Measurements from ENCODE around the gene DNAH1. TPM values are rescaled to one million over a fixed set of nuclear protein-coding genes. Genes with fewer than 3 reads are reported as not detected.

DNAH1 gene
- total RNA-seq, 2 donors from 2014 or later: 24.3 to 35.4 TPM

GRCh38 chr3:52402706-52403270, 86.7 kb downstream of the DNAH1 start:
- Mint-ChIP-seq H3K36me3 (peaks cover 2% of the 10 kb centered on the region), H3K27ac (no peak overlapping the region)
- ATAC-seq: no peak

GRCh38 chr3:52403271-52403841, 87.2 kb downstream of the DNAH1 start:
- Mint-ChIP-seq H3K4me3 (no peak overlapping the region), H3K36me3 (peaks cover 7% of the 10 kb centered on the region), H3K4me1 (ENCODE audit: low read depth in 2 of 2) (peaks cover 8 to 14% of the 10 kb centered on the region in 2 donors), H3K27ac (no peak overlapping the region), H3K27me3 (no peaks in the 10 kb centered on the region), H3K9me3 (no peaks in the 10 kb centered on the region)
- ATAC-seq: no peak
- peak; percentile 47 for DNase-seq (ENCODE audit: low spot score)

More at GRCh38 chr3:52402706-52403270, 86.7 kb downstream of the DNAH1 start:
- peak; percentile 6 for DNase-seq (ENCODE audit: low spot score)
- Mint-ChIP-seq H3K4me3 (no peak overlapping the region), H3K4me1 (ENCODE audit: low read depth in 2 of 2) (peaks cover 2 to 9% of the 10 kb centered on the region in 2 donors), H3K27me3 (no peaks in the 10 kb centered on the region), H3K9me3 (no peaks in the 10 kb centered on the region)

GRCh38 chr3:52403955-52404354, 87.8 kb downstream of the DNAH1 start:
- Mint-ChIP-seq H3K4me1 (ENCODE audit: low read depth in 2 of 2) (peaks cover 14 to 20% of the 10 kb centered on the region in 2 donors), H3K27me3 (no peaks in the 10 kb centered on the region), H3K4me3 (no peak overlapping the region), H3K9me3 (no peaks in the 10 kb centered on the region), H3K36me3 (peaks cover 7% of the 10 kb centered on the region), H3K27ac (no peak overlapping the region)
- DNase-seq (ENCODE audit: low spot score): no peak
- ATAC-seq: no peak

GRCh38 chr3:52404391-52404790, 88.3 kb downstream of the DNAH1 start:
- ATAC-seq (no peak), DNase-seq (ENCODE audit: low spot score) (peak; percentile 8)
- Mint-ChIP-seq H3K9me3 (no peaks in the 10 kb centered on the region), H3K4me3 (no peak overlapping the region), H3K4me1 (ENCODE audit: low read depth in 2 of 2) (peaks cover 18 to 24% of the 10 kb centered on the region in 2 donors), H3K36me3 (peaks cover 7% of the 10 kb centered on the region), H3K27ac (no peak overlapping the region), H3K27me3 (no peaks in the 10 kb centered on the region)

GRCh38 chr3:52405066-52405465, 88.9 kb downstream of the DNAH1 start:
- Mint-ChIP-seq H3K36me3 (peaks cover 7% of the 10 kb centered on the region), H3K4me3 (no peak overlapping the region), H3K4me1 (ENCODE audit: low read depth in 2 of 2) (peaks cover 18 to 23% of the 10 kb centered on the region in 2 donors), H3K27me3 (no peaks in the 10 kb centered on the region), H3K9me3 (no peaks in the 10 kb centered on the region), H3K27ac (no peak overlapping the region)
- DNase-seq (ENCODE audit: low spot score): peak; percentile 37
- no peak for ATAC-seq

GRCh38 chr3:52405601-52406110, 89.5 kb downstream of the DNAH1 start:
- peaks cover 7% of the 10 kb centered on the region for H3K36me3 Mint-ChIP-seq
- DNase-seq (ENCODE audit: low spot score) (peak; percentile 32), ATAC-seq (no peak)
- no peak overlapping the region for H3K27ac Mint-ChIP-seq
- H3K9me3 Mint-ChIP-seq: no peaks in the 10 kb centered on the region
- no peaks in the 10 kb centered on the region for H3K27me3 Mint-ChIP-seq
- H3K4me3 Mint-ChIP-seq: no peak overlapping the region
- H3K4me1 Mint-ChIP-seq (ENCODE audit: low read depth in 2 of 2): peaks cover 18 to 19% of the 10 kb centered on the region in 2 donors

- no peaks in the 10 kb centered on the region for H3K27me3 Mint-ChIP-seq
- H3K4me3 Mint-ChIP-seq: no peak overlapping the region
- ATAC-seq (no peak), DNase-seq (ENCODE audit: low spot score) (no peak)
- H3K4me1 Mint-ChIP-seq (ENCODE audit: low read depth in 2 of 2): peaks cover 23% of the 10 kb centered on the region in 2 donors
- peaks cover 7% of the 10 kb centered on the region for H3K36me3 Mint-ChIP-seq
- H3K27ac Mint-ChIP-seq: no peak overlapping the region
- H3K9me3 Mint-ChIP-seq: no peaks in the 10 kb centered on the region
Observed at GRCh38 chr3:52406231-52406661, 90.1 kb downstream of the DNAH1 start.

- Mint-ChIP-seq H3K4me1 (ENCODE audit: low read depth in 2 of 2) (peaks cover 29 to 30% of the 10 kb centered on the region in 2 donors), H3K4me3 (no peak overlapping the region), H3K27ac (no peak overlapping the region), H3K36me3 (peaks cover 7% of the 10 kb centered on the region), H3K9me3 (no peaks in the 10 kb centered on the region), H3K27me3 (no peaks in the 10 kb centered on the region)
- peak; percentile 54 for DNase-seq (ENCODE audit: low spot score)
- no peak for ATAC-seq
Observed at GRCh38 chr3:52406791-52407510, 90.8 kb downstream of the DNAH1 start.

- H3K4me3 Mint-ChIP-seq: peak overlapping the region; percentile 95
- DNase-seq (ENCODE audit: low spot score): peak; percentile 31
- ATAC-seq: no peak
- no peaks in the 10 kb centered on the region for H3K9me3 Mint-ChIP-seq
- H3K36me3 Mint-ChIP-seq: peaks cover 7% of the 10 kb centered on the region
- H3K27ac Mint-ChIP-seq: peak overlapping the region; percentile 83 to 92
- H3K27me3 Mint-ChIP-seq: no peaks in the 10 kb centered on the region
- H3K4me1 Mint-ChIP-seq (ENCODE audit: low read depth in 2 of 2): peaks cover 32 to 37% of the 10 kb centered on the region in 2 donors
Observed at GRCh38 chr3:52407779-52408178, 91.7 kb downstream of the DNAH1 start.

- no peaks in the 10 kb centered on the region for H3K9me3 Mint-ChIP-seq
- H3K4me3 Mint-ChIP-seq: peak overlapping the region; percentile 95
- H3K36me3 Mint-ChIP-seq: peaks cover 7% of the 10 kb centered on the region
- ATAC-seq: no peak
- H3K4me1 Mint-ChIP-seq (ENCODE audit: low read depth in 2 of 2): peaks cover 32 to 40% of the 10 kb centered on the region in 2 donors
- DNase-seq (ENCODE audit: low spot score): peak; percentile 37
- peak overlapping the region; percentile 83 to 92 for H3K27ac Mint-ChIP-seq
- H3K27me3 Mint-ChIP-seq: no peaks in the 10 kb centered on the region
Observed at GRCh38 chr3:52408466-52408865, 92.3 kb downstream of the DNAH1 start.

GRCh38 chr3:52415800-52416199, 99.7 kb downstream of the DNAH1 start:
- DNase-seq (ENCODE audit: low spot score) (no peak), ATAC-seq (no peak)
- Mint-ChIP-seq H3K27me3 (no peaks in the 10 kb centered on the region), H3K27ac (no peak overlapping the region), H3K9me3 (no peaks in the 10 kb centered on the region), H3K4me1 (ENCODE audit: low read depth in 2 of 2) (peaks cover 13 to 21% of the 10 kb centered on the region in 2 donors), H3K36me3 (no peaks in the 10 kb centered on the region), H3K4me3 (no peak overlapping the region)

- DNase-seq (ENCODE audit: low spot score) (no peak), ATAC-seq (no peak)
- Mint-ChIP-seq H3K9me3 (no peaks in the 10 kb centered on the region), H3K4me1 (ENCODE audit: low read depth in 2 of 2) (no peaks in the 10 kb centered on the region), H3K27me3 (no peaks in the 10 kb centered on the region), H3K27ac (no peak overlapping the region), H3K36me3 (no peaks in the 10 kb centered on the region), H3K4me3 (no peak overlapping the region)
Observed at GRCh38 chr3:52420388-52420787, 104.3 kb downstream of the DNAH1 start.

- no peak overlapping the region for H3K4me3 Mint-ChIP-seq
- H3K27me3 Mint-ChIP-seq: no peaks in the 10 kb centered on the region
- H3K4me1 Mint-ChIP-seq (ENCODE audit: low read depth in 2 of 2): no peaks in the 10 kb centered on the region
- H3K36me3 Mint-ChIP-seq: no peaks in the 10 kb centered on the region
- no peak overlapping the region for H3K27ac Mint-ChIP-seq
- ATAC-seq (no peak), DNase-seq (ENCODE audit: low spot score) (peak; percentile 46)
- H3K9me3 Mint-ChIP-seq: no peaks in the 10 kb centered on the region
Observed at GRCh38 chr3:52422669-52423068, 106.5 kb downstream of the DNAH1 start.

- H3K4me3 Mint-ChIP-seq: no peak overlapping the region
- H3K27ac Mint-ChIP-seq: no peak overlapping the region
- ATAC-seq (no peak), DNase-seq (ENCODE audit: low spot score) (peak; percentile 10)
- H3K27me3 Mint-ChIP-seq: peaks cover 0 to 3% of the 10 kb centered on the region in 2 donors
- no peaks in the 10 kb centered on the region for H3K9me3 Mint-ChIP-seq
- H3K36me3 Mint-ChIP-seq: no peaks in the 10 kb centered on the region
- no peaks in the 10 kb centered on the region for H3K4me1 Mint-ChIP-seq (ENCODE audit: low read depth in 2 of 2)
Observed at GRCh38 chr3:52423173-52423572, 107.1 kb downstream of the DNAH1 start.

Measured in natural killer cell treated with Interleukin-12 subunit alpha and Interleukin-12 subunit beta and Interleukin-15 and Interleukin-18, amount 100 ng/mL, for 72 hours (primary cell).